B cell (primary cell): Measurements from ENCODE around the gene RHOH. TPM values are rescaled to one million over a fixed set of nuclear protein-coding genes. Genes with fewer than 3 reads are reported as not detected.

ENCODE experiments used
- ATAC-seq: fragments of 200-7000 bp; cut with Tn5 transposase; one replicate; pipeline ENCODE4 v1.10.0; 2021; ENCODE audit warnings: low read depth, mild to moderate bottlenecking, moderate number of reproducible peaks, moderate library complexity
- CTCF ChIA-PET: fragments of 350-600 bp; sonication (Branson Sonifier 250); formaldehyde crosslinking; loops from one replicate; lab custom pipeline; 2021; ENCODE audit warnings: antibody characterized with exemption, inconsistent platforms; lab: Charles Lee
- POLR2A ChIA-PET: fragments of 350-600 bp; sonication (Branson Sonifier 250); formaldehyde crosslinking; loops from one replicate; lab custom pipeline; 2021; ENCODE audit warnings: antibody characterized with exemption; lab: Charles Lee
- DNase-seq: peaks from one replicate; pipeline ENCODE4 v3.0.0; 2013
- H2AFZ ChIP-seq: 2 replicates; pipeline ENCODE4 v1.6.1; 2012; ENCODE audit warnings: mild to moderate bottlenecking, low read depth, low read length; ENCODE audit not compliant: insufficient read depth, poor library complexity, severe bottlenecking
- H3K27ac ChIP-seq, 2 donors: 1 replicate in 1 of 2; 2 replicates in 1 of 2; pipeline ENCODE4 v1.5.1; 2012 to 2013; ENCODE audit warnings: low read length in 2 of 2, mild to moderate bottlenecking in 2 of 2, moderate library complexity in 1 of 2
- H3K27me3 ChIP-seq, 4 experiments: fragments of 200-600 bp in 1 of 4; sonication (generic) in 1 of 4; replicated peaks in 1 of 4; 1 replicate in 2 of 4; 2 replicates in 2 of 4; pipeline versions ENCODE4 v1.6.1 to v1.7.0; 2013 to 2016; ENCODE audit warnings: low read length in 3 of 4, mild to moderate bottlenecking in 2 of 4, mixed read lengths in 1 of 4, moderate library complexity in 1 of 4; ENCODE audit not compliant: insufficient read depth in 4 of 4, control insufficient read depth in 3 of 4; ENCODE audit errors: control extremely low read depth in 1 of 4
- H3K36me3 ChIP-seq, 2 experiments: replicated peaks in 1 of 2; 1 replicate in 1 of 2; 2 replicates in 1 of 2; pipeline versions ENCODE4 v1.6.1 to v1.7.1; 2013; ENCODE audit warnings: low read length in 1 of 2; ENCODE audit not compliant: insufficient read depth in 2 of 2, control insufficient read depth in 1 of 2; ENCODE audit errors: control extremely low read depth in 1 of 2, extremely low read depth in 1 of 2
- H3K4me1 ChIP-seq, 2 donors: fragments of 200-600 bp in 1 of 2; sonication (generic) in 1 of 2; 1 replicate in 1 of 2; 2 replicates in 1 of 2; pipeline versions ENCODE4 v1.5.1 to v1.6.1; 2013 to 2017; ENCODE audit warnings: low read length in 2 of 2; ENCODE audit not compliant: control insufficient read depth in 2 of 2, insufficient read depth in 2 of 2
- H3K4me2 ChIP-seq: replicated peaks from 2 replicates; pipeline ENCODE3; 2012; ENCODE audit warnings: mild to moderate bottlenecking, low read depth, low read length; ENCODE audit not compliant: poor library complexity, severe bottlenecking
- H3K4me3 ChIP-seq, 5 experiments: fragments of 200-600 bp in 1 of 5; sonication (generic) in 1 of 5; 1 replicate in 3 of 5; 2 replicates in 2 of 5; pipeline versions ENCODE4 v1.5.1 to v1.7.0; 2011 to 2016; ENCODE audit warnings: low read length in 4 of 5, mild to moderate bottlenecking in 4 of 5, low read depth in 2 of 5, control low read depth in 1 of 5, moderate library complexity in 1 of 5; ENCODE audit not compliant: insufficient read depth in 1 of 5; ENCODE audit errors: control extremely low read depth in 1 of 5, extremely low read depth in 1 of 5
- H3K79me2 ChIP-seq: fragments of 200-600 bp; sonication (generic); one replicate; pipeline ENCODE4 v1.6.0; 2016; ENCODE audit warnings: low read length; ENCODE audit not compliant: control insufficient read depth, insufficient read depth
- H3K9ac ChIP-seq: fragments of 200-600 bp; sonication (generic); 2 replicates; pipeline ENCODE4 v1.6.1; 2017; ENCODE audit warnings: mild to moderate bottlenecking, low read length, moderate library complexity
- H3K9me3 ChIP-seq, 3 donors: one replicate each; pipeline versions ENCODE4 v1.6.1 to v1.7.1; 2013; ENCODE audit warnings: low read length in 2 of 3; ENCODE audit not compliant: control insufficient read depth in 2 of 3, insufficient read depth in 1 of 3; ENCODE audit errors: control extremely low read depth in 1 of 3
- H4K20me1 ChIP-seq: 2 replicates; pipeline ENCODE4 v1.6.0; 2012; ENCODE audit warnings: mild to moderate bottlenecking, low read length; ENCODE audit not compliant: insufficient read depth, control insufficient read depth, poor library complexity, severe bottlenecking
- H3K27ac Mint-ChIP-seq: one replicate; pipeline ENCODE4 v1.8.0; 2021; ENCODE audit warnings: mixed read lengths
- H3K27me3 Mint-ChIP-seq: one replicate; pipeline ENCODE4 v1.8.0; 2021; ENCODE audit warnings: mixed read lengths
- H3K4me1 Mint-ChIP-seq: one replicate; pipeline ENCODE4 v1.8.0; 2021; ENCODE audit warnings: mixed read lengths
- H3K4me3 Mint-ChIP-seq: one replicate; pipeline ENCODE4 v1.8.0; 2021; ENCODE audit warnings: mixed read lengths
- H3K9me3 Mint-ChIP-seq: one replicate; pipeline ENCODE4 v1.8.0; 2022; ENCODE audit warnings: mixed read lengths; ENCODE audit not compliant: insufficient read depth
- EZH2 ChIP-seq: IDR thresholded peaks from 2 replicates; pipeline ENCODE4 v1.6.1; 2012; ENCODE audit warnings: borderline replicate concordance, low read depth, mild to moderate bottlenecking, moderate library complexity, low read length; ENCODE audit not compliant: insufficient read depth, poor library complexity, severe bottlenecking
- WGBS: methylation state at CpG from one replicate; pipeline ENCODE4 v1.1.5; 2013; ENCODE audit warnings: missing lambda C conversion rate; ENCODE audit not compliant: insufficient coverage; 5-methylcytosine and 5-hydroxymethylcytosine counted together
- intact Hi-C: fragments of 100-400 bp; cut with micrococcal nuclease; formaldehyde crosslinking; loops from one replicate; pipeline ENCODE4 v1.10.0; 2022
- polyA plus RNA-seq: library from polyadenylated mRNA; depleted of rRNA; stranded (reverse); fragments of >200 nt; gene quantifications from 2 replicates; pipeline ENCODE4 v1.2.3, GENCODE V29; 2012
- total RNA-seq, 2 donors: library from RNA; stranded (reverse); fragments of 120-200 nt in 1 of 2; gene quantifications; 1 replicate in 1 of 2; 2 replicates in 1 of 2; pipeline versions ENCODE4 v1.2.3 to v1.2.4, GENCODE V29; 2013 to 2022
- TF ChIP-seq, protein P1 (sequence below): fragments of 200-600 bp; IDR thresholded peaks from one replicate; pipeline ENCODE4 v1.8.0; 2022; ENCODE audit warnings: antibody characterized with exemption, mild to moderate bottlenecking

RHOH gene
- total and polyA plus RNA-seq, 2 donors (not counting 1 experiment from before 2014, with no cell fraction given) = 118 to 209 TPM

DNA sequence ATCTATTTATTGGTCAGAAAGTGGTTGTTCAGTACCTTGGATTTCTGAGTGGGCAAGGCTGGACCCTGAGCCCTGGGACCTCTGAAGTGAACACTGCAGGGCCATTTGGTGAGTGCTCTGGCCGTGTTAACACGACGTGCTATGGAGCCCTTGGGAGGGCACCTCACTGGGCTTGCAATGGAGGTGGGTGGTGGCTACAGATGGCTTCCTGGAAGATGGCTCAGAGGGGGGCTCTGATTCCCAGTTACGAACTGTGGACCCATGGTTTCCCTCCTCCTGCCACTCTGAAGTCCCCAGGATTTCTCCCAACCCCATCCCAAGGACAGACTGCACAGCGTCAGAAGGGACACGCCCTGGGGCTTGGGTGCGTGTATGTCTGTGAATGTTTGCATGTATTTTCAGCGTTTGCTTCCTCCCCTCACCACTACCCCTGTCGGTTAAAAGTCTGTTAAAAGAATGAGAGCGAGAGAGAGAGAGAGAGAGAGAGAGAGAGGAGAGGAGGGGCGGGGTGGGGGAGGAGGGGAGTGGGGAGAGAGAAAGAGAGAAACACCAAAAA, 3.7 kb upstream of the RHOH start:
- no peak for TF ChIP-seq EZH2
- TF ChIP-seq, protein P1, sequence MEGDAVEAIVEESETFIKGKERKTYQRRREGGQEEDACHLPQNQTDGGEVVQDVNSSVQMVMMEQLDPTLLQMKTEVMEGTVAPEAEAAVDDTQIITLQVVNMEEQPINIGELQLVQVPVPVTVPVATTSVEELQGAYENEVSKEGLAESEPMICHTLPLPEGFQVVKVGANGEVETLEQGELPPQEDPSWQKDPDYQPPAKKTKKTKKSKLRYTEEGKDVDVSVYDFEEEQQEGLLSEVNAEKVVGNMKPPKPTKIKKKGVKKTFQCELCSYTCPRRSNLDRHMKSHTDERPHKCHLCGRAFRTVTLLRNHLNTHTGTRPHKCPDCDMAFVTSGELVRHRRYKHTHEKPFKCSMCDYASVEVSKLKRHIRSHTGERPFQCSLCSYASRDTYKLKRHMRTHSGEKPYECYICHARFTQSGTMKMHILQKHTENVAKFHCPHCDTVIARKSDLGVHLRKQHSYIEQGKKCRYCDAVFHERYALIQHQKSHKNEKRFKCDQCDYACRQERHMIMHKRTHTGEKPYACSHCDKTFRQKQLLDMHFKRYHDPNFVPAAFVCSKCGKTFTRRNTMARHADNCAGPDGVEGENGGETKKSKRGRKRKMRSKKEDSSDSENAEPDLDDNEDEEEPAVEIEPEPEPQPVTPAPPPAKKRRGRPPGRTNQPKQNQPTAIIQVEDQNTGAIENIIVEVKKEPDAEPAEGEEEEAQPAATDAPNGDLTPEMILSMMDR = no peak
- Histone ChIP-seq H3K27ac (peak overlapping the region; percentile 93 to 99), H3K4me2 (peak overlapping the region; percentile 83), H3K4me3 (peak overlapping the region; percentile 45 to 91 (median 60)), H4K20me1 (peaks cover 6% of the 10 kb centered on the region), H3K79me2 (peaks cover 99% of the 10 kb centered on the region), H3K9me3 (no peaks in the 10 kb centered on the region), H3K27me3 (no peaks in the 10 kb centered on the region), H3K36me3 (peaks cover 0 to 1% of the 10 kb centered on the region in 2 experiments), H2AFZ (peak overlapping the region; percentile 69), H3K4me1 (peaks cover 59 to 79% of the 10 kb centered on the region in 2 donors), H3K9ac (peak overlapping the region; percentile 68)
- CTCF ChIA-PET = interaction anchor here (1.5 to 8.2 kb wide), 6 partner anchors 25 to 132 kb away, joined by 6 to 70 read pairs (median 14); no protein-coding TSS in a partner anchor
- DNase-seq = peak; percentile 73
- Mint-ChIP-seq H3K4me3 (peak overlapping the region; percentile 96), H3K27me3 (no peaks in the 10 kb centered on the region), H3K4me1 (peaks cover 75% of the 10 kb centered on the region), H3K27ac (peak overlapping the region; percentile 91), H3K9me3 (no peaks in the 10 kb centered on the region)
- 0% methylated on average over 3 of the region's 11 CpGs for WGBS
- intact Hi-C loops = loop anchor here (1.0 to 10.0 kb wide), 4 partner anchors 43 to 1528 kb away; partner anchors contain the start of gene KLF3
- POLR2A ChIA-PET = interaction anchor here (0.6 to 1.6 kb wide), 4 partner anchors 21 to 237 kb away, joined by 3 to 5 read pairs (median 4); no protein-coding TSS in a partner anchor
- peak; percentile 37 for ATAC-seq

DNA sequence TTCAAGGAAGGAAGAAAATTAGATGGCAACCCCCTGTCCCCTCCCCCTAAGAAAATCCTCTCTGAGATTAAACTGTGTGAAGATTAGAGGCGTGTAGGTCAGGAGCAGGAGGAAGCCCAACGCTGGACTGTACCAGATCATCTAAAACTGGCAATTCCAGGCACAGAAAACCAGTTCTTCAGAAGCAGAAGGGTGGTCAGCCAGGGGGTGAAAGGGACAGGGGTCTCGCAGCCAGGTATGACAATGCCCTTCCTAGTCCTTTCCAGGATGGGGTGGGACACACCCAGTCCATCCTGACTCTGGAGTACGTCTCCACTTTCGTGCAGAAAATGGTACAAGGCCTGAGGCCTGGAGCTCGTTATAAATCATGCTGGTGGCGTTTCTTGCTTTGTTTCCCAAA, 3.3 kb upstream of the RHOH start:
- intact Hi-C loops = loop anchor here (1.0 to 10.0 kb wide), 4 partner anchors 43 to 1529 kb away; partner anchors contain the start of gene KLF3
- no peak for DNase-seq
- peak overlapping the region; percentile 22 to 91 (median 60) for H3K4me3 ChIP-seq
- H3K4me1 ChIP-seq = peaks cover 57 to 74% of the 10 kb centered on the region in 2 donors
- H3K27ac ChIP-seq = peak overlapping the region; percentile 93 to 99
- peak overlapping the region; percentile 96 for H3K4me3 Mint-ChIP-seq
- H3K36me3 ChIP-seq = peaks cover 0 to 4% of the 10 kb centered on the region in 2 experiments
- no peak for ATAC-seq
- H3K9me3 ChIP-seq = no peaks in the 10 kb centered on the region
- H3K9ac ChIP-seq = peak overlapping the region; percentile 68
- peaks cover 99% of the 10 kb centered on the region for H3K79me2 ChIP-seq
- TF ChIP-seq EZH2 = no peak
- TF ChIP-seq, protein P1 = no peak
- H3K4me2 ChIP-seq = peak overlapping the region; percentile 83
- H3K9me3 Mint-ChIP-seq = no peaks in the 10 kb centered on the region
- no peaks in the 10 kb centered on the region for H3K27me3 ChIP-seq
- peaks cover 11% of the 10 kb centered on the region for H4K20me1 ChIP-seq
- peaks cover 74% of the 10 kb centered on the region for H3K4me1 Mint-ChIP-seq
- peak overlapping the region; percentile 69 for H2AFZ ChIP-seq
- WGBS = 26% methylated on average over 3 of the region's 7 CpGs
- POLR2A ChIA-PET = interaction anchor here (0.6 to 1.6 kb wide), 3 partner anchors 12 to 237 kb away, joined by 3 to 5 read pairs (median 4); no protein-coding TSS in a partner anchor
- CTCF ChIA-PET = interaction anchor here (0.6 to 8.2 kb wide), 4 partner anchors 42 to 115 kb away, joined by 4 to 70 read pairs (median 28); no protein-coding TSS in a partner anchor
- peak overlapping the region; percentile 91 for H3K27ac Mint-ChIP-seq
- H3K27me3 Mint-ChIP-seq = no peaks in the 10 kb centered on the region
